ENCODE data around the gene M6PR. TPM values are rescaled to one million over a fixed set of nuclear protein-coding genes. Genes with fewer than 3 reads are reported as not detected.
"Not testable (repeated sequence)": the region's sequence is repeated elsewhere in the genome, so short reads cannot be mapped to it uniquely, and the experiment has no call there.

M6PR gene
- total RNA-seq, 1 donor from 2014 or later: 186 TPM

- H3K27me3 Mint-ChIP-seq (ENCODE audit: unreplicated experiment): peaks cover 5% of the 10 kb centered on the region
- H3K4me1 Mint-ChIP-seq (ENCODE audit: unreplicated experiment): peaks cover 20% of the 10 kb centered on the region
- no peak overlapping the region for H3K27ac Mint-ChIP-seq (ENCODE audit: unreplicated experiment)
- no peaks in the 10 kb centered on the region for H3K9me3 Mint-ChIP-seq (ENCODE audit: unreplicated experiment)
- TF ChIP-seq CTCF (IDR thresholded peaks at IDR 0.05; ENCODE audit: unreplicated experiment): no peak
- H3K4me3 Mint-ChIP-seq (ENCODE audit: unreplicated experiment): no peak overlapping the region
- peaks cover 11% of the 10 kb centered on the region for H3K36me3 Mint-ChIP-seq (ENCODE audit: low read depth, unreplicated experiment)
- DNase-seq (ENCODE audit: low spot score): peak; percentile 57
Observed at GRCh38 chr12:8914716-8915526, 34.5 kb downstream of the M6PR start.

- not testable (repeated sequence) for H3K36me3 Mint-ChIP-seq (ENCODE audit: low read depth, unreplicated experiment); H3K9me3 Mint-ChIP-seq (ENCODE audit: unreplicated experiment); H3K27me3 Mint-ChIP-seq (ENCODE audit: unreplicated experiment)
- H3K27ac Mint-ChIP-seq (ENCODE audit: unreplicated experiment): peak within 1 kb of the TSS; percentile 100
- peak within 1 kb of the TSS; percentile 94 for H3K4me3 Mint-ChIP-seq (ENCODE audit: unreplicated experiment)
- peaks cover 20% of the 10 kb centered on the region for H3K4me1 Mint-ChIP-seq (ENCODE audit: unreplicated experiment)
- peak; percentile 80 for DNase-seq (ENCODE audit: low spot score)
Observed at GRCh38 chr12:8914033-8914715, 35.3 kb downstream of the M6PR start, which contains the start of gene PHC1. TSS of gene PHC1 (plus strand) at chr12:8914509. CDS start at chr12:8917678, 3,169 bp downstream.

DNA sequence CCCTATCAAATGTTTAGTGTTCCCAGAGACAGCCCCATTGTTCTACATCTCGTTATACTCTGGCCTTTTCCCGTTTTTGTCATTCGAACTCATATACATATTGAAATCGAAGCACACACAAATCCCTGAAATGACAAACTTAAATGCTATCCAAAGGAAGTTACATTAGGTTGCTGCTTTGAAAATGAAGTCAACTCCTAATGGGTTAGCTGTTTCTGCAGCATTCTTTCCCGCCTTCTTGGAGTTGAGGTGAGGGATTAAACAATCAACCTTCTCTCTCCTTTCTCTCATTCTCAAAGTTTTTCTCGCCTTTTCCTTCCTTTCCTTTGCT, 35.8 kb downstream of the M6PR start:
- peaks cover 20% of the 10 kb centered on the region for H3K4me1 Mint-ChIP-seq (ENCODE audit: unreplicated experiment)
- no peaks in the 10 kb centered on the region for H3K9me3 Mint-ChIP-seq (ENCODE audit: unreplicated experiment)
- H3K27me3 Mint-ChIP-seq (ENCODE audit: unreplicated experiment): peaks cover 5% of the 10 kb centered on the region
- H3K27ac Mint-ChIP-seq (ENCODE audit: unreplicated experiment): peak overlapping the region; percentile 100
- no peak for TF ChIP-seq CTCF (IDR thresholded peaks at IDR 0.05; ENCODE audit: unreplicated experiment)
- H3K4me3 Mint-ChIP-seq (ENCODE audit: unreplicated experiment): peak overlapping the region; percentile 94
- H3K36me3 Mint-ChIP-seq (ENCODE audit: low read depth, unreplicated experiment): peaks cover 7% of the 10 kb centered on the region
- DNase-seq (ENCODE audit: low spot score): no peak

DNA sequence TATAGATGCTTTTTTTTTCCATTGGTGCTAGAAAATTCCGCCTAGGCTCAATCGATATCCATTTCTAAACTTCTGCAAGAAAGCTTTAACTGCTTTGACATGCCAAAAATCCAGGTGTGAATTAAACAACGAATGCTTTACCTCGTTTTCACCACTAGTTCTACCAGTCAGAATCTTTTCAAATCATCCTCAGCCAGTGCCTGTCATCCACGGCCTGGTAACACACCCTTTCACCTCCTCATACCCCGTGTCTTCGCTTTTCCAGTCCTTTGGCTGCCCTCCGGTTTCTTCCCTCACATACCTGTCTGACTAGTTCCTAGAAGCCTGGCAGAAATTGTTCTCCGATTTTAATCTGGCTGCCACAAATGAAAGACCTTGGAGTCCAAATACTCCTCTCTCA, 36.5 kb downstream of the M6PR start:
- H3K9me3 Mint-ChIP-seq (ENCODE audit: unreplicated experiment): no peaks in the 10 kb centered on the region
- TF ChIP-seq CTCF (IDR thresholded peaks at IDR 0.05; ENCODE audit: unreplicated experiment): peak; percentile 50
- peaks cover 5% of the 10 kb centered on the region for H3K27me3 Mint-ChIP-seq (ENCODE audit: unreplicated experiment)
- peaks cover 20% of the 10 kb centered on the region for H3K4me1 Mint-ChIP-seq (ENCODE audit: unreplicated experiment)
- peak overlapping the region; percentile 100 for H3K27ac Mint-ChIP-seq (ENCODE audit: unreplicated experiment)
- H3K4me3 Mint-ChIP-seq (ENCODE audit: unreplicated experiment): peak overlapping the region; percentile 94
- H3K36me3 Mint-ChIP-seq (ENCODE audit: low read depth, unreplicated experiment): peaks cover 5% of the 10 kb centered on the region
- DNase-seq (ENCODE audit: low spot score): peak; percentile 7

DNA sequence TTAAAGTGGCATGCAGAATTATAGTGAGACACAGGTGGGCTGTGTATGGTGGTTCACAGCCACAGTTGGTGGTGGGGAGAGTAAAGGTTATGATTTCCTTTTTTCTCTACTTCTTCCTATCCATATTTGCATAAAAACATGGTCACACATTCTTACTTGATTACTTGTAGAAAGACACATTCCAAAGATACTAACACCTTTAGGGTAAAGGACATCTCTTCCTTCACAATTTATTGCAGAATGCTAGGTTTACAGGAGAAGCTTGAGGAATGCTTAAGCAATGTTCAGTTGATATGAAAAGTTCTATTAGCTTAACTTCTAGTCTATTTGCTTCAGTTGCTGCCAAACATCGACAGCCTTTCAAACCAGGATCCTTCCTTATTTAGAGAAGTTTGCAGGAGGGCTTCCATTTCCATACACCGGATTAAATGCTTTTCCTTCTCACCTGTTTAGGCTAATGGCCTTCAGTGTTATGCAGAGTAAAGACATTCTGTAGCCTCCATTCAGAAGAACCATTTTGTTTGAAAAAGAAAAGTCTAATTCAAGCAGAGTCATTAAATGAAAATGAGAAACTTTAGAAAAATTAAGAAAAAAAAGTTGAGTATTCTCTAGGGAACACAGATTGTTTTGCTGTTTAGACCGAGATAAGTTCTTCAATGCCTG, 37.7 kb downstream of the M6PR start:
- no peak for DNase-seq (ENCODE audit: low spot score)
- H3K4me3 Mint-ChIP-seq (ENCODE audit: unreplicated experiment): no peak overlapping the region
- peaks cover 5% of the 10 kb centered on the region for H3K36me3 Mint-ChIP-seq (ENCODE audit: low read depth, unreplicated experiment)
- peaks cover 5% of the 10 kb centered on the region for H3K27me3 Mint-ChIP-seq (ENCODE audit: unreplicated experiment)
- TF ChIP-seq CTCF (IDR thresholded peaks at IDR 0.05; ENCODE audit: unreplicated experiment): no peak
- no peak overlapping the region for H3K27ac Mint-ChIP-seq (ENCODE audit: unreplicated experiment)
- no peaks in the 10 kb centered on the region for H3K9me3 Mint-ChIP-seq (ENCODE audit: unreplicated experiment)
- peaks cover 25% of the 10 kb centered on the region for H3K4me1 Mint-ChIP-seq (ENCODE audit: unreplicated experiment)
